ENCODE measurements around the gene AFP.

The AFP gene

DNA sequence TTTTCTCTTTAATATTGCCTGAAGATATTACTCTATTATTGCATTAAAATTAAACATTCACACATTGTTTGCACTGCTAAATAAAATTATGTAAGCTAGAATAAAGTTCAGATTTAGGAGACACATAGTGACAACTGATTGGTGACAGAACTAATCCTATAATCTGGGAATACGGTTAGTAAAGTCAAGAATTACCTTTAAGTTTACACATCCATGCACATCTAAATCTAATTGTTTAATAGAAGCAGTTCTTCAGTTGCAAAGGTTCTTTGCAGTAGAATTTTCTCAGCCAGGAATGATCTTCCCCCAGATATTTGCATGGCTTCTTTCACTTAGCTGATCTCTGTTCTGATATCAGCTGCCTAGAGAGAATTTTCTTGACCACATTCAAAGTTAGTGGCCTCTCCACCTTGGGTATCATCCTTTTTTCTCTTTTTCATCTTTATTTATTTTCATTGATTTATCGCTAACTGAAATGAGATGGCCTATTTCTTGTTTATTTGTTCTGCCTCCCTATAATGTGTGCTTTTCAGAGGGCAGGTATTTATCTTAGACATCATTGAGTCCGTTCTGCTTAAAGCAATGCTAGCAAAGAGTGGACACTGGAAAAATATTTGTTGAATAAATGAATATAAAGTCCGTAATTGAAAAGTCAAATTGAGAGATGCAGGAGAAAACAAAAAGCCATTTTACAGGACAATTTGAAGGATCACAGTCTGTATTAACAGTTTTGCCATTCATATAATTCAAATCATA, 12.6 kb downstream of the AFP start:
- TF ChIP-seq, protein P1, sequence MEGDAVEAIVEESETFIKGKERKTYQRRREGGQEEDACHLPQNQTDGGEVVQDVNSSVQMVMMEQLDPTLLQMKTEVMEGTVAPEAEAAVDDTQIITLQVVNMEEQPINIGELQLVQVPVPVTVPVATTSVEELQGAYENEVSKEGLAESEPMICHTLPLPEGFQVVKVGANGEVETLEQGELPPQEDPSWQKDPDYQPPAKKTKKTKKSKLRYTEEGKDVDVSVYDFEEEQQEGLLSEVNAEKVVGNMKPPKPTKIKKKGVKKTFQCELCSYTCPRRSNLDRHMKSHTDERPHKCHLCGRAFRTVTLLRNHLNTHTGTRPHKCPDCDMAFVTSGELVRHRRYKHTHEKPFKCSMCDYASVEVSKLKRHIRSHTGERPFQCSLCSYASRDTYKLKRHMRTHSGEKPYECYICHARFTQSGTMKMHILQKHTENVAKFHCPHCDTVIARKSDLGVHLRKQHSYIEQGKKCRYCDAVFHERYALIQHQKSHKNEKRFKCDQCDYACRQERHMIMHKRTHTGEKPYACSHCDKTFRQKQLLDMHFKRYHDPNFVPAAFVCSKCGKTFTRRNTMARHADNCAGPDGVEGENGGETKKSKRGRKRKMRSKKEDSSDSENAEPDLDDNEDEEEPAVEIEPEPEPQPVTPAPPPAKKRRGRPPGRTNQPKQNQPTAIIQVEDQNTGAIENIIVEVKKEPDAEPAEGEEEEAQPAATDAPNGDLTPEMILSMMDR (IDR thresholded peaks at IDR 0.05), result no peak

DNA sequence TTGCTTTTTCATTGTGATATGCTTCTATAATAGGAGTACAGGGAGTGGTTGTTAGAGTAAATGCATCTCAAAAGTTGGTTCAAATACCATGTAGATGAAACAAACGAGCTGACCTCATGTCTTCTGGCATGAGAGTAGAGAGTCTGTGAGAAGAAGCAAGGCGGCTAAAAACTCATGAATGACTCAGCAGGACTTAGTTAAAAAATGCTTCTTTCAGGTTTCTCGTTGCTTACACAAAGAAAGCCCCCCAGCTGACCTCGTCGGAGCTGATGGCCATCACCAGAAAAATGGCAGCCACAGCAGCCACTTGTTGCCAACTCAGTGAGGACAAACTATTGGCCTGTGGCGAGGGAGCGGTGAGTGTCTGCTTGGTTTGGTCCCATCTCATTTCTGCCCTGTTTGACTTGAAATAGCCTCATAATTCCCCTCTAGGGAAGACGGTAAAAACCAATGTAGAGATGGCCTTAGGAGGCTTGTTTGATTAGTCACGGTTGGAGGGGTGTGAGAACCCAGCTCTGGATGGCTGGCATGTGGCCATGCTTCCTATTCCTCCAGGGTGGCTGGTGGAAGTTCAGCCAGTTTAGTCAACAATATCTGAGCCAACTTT, 14.5 kb downstream of the AFP start:
- TF ChIP-seq, protein P1 (IDR thresholded peaks at IDR 0.05), result no peak

DNA sequence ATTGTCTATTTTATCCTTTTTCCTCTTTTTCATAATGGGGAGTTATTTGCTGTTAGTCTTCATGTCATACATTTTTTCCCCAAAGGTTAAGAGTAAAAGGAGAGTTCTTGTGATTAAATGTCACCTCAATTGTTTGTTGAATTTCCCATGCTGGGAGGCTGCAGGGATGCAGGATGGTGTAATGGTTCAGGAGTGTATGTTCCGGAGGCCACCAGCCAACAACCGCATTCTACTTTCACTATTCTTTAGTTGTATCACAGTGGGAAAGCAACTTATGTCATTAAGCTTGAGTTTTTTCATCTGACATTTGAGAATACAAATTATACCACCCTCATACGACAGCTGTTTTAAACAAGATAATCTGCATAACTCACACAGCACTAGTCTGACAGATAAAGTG, 15.4 kb downstream of the AFP start:
- TF ChIP-seq, protein P1 (IDR thresholded peaks at IDR 0.05), result no peak

DNA sequence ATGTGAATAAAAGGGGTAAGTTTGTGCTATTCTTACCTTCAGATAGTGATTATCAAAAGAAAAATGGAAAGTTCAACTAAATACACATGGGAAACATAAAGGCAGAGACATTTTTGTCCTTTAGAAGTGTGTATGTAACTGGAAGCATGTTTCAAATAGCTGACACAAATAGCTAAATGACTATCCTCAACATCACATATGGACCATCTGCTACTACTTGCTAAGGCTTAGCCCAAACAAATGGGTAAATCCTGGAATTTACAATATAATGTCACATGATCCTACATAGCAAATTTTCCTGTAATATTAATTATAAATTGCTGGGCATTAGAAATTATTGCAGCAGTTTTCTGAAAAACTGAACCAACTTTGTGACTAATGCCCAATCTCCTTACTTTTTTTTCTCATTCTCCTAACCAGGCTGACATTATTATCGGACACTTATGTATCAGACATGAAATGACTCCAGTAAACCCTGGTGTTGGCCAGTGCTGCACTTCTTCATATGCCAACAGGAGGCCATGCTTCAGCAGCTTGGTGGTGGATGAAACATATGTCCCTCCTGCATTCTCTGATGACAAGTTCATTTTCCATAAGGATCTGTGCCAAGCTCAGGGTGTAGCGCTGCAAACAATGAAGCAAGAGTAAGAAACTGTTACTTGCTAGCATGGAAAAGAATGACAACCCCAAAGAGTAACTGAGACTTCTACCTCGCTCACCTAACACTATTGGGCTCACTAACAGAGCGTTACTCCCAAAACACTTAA, 16.1 kb downstream of the AFP start:
- TF ChIP-seq, protein P1 (IDR thresholded peaks at IDR 0.05), result no peak

DNA sequence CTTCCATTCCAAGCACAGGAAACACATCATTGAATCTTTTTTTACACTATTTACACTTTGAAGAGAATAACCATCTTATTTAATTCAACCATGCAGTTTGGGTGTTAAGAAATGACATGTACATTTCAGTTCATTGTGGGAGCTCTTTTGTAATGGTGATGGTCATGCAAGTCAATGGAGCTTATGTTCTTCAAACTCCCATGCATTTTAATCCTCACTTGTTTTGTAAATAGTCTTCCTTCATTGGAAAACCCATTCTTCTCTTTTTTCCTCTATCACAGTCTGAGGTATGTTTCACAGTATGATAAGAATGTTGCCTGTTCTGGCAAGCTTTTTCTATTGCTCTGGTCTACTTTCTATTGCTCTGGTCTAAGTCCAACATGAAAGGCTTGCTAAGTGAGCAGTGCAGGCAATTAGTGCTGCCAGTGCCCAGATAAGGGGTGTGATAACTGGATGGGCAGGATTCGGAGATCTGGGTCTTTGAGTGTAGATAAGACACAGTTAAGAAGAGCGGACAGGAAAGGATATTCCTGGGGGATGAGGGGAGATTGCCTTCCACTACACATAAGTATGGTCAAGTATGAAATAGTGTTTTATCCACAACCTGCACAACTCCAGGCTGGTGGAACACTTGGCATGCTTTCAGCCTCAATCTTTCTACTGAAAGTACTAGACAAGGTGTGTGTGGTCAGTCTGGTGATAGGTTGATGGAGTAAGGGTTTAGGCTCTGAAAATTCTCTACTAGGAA, 17.1 kb downstream of the AFP start:
- TF ChIP-seq, protein P1 (IDR thresholded peaks at IDR 0.05), result no peak

DNA sequence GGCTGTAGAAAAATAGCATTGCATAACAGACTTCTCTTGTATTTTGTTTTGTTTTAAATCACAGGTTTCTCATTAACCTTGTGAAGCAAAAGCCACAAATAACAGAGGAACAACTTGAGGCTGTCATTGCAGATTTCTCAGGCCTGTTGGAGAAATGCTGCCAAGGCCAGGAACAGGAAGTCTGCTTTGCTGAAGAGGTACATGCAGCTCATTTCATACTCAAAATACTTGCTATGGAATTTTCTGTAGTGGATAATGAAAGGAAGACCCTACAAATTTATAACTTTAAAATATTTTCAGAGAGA, 17.6 kb downstream of the AFP start:
- TF ChIP-seq, protein P1 (IDR thresholded peaks at IDR 0.05), result no peak

DNA sequence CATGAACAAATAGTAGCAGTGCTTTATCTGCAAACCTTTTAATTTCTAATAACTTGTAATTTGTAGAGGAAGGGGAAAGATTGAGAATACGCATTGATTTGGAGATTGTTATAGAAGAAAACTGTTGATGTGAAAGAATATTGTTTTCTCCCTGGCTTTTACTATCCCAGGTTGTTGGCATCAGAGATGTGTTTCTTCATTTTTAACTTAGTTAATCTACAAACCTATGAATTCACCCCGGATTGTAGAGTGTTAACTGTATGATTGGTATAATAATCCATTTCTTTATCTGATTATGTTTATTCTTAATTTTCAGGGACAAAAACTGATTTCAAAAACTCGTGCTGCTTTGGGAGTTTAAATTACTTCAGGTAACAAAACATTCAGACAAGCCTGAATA, 18.9 kb downstream of the AFP start:
- TF ChIP-seq, protein P1 (IDR thresholded peaks at IDR 0.05), result no peak
